SH-SY5Y (cell line): ENCODE results near the gene FAM78A.

Source experiments
- GATA2 ChIP-seq: IDR thresholded peaks from 2 replicates; pipeline ENCODE4 v1.6.1; 2011; ENCODE audit warnings: mild to moderate bottlenecking, low read depth, low read length
- GATA3 ChIP-seq: IDR thresholded peaks from 2 replicates; pipeline ENCODE4 v1.6.1; 2011; ENCODE audit warnings: low read depth, mild to moderate bottlenecking, low read length, moderate library complexity

DNA sequence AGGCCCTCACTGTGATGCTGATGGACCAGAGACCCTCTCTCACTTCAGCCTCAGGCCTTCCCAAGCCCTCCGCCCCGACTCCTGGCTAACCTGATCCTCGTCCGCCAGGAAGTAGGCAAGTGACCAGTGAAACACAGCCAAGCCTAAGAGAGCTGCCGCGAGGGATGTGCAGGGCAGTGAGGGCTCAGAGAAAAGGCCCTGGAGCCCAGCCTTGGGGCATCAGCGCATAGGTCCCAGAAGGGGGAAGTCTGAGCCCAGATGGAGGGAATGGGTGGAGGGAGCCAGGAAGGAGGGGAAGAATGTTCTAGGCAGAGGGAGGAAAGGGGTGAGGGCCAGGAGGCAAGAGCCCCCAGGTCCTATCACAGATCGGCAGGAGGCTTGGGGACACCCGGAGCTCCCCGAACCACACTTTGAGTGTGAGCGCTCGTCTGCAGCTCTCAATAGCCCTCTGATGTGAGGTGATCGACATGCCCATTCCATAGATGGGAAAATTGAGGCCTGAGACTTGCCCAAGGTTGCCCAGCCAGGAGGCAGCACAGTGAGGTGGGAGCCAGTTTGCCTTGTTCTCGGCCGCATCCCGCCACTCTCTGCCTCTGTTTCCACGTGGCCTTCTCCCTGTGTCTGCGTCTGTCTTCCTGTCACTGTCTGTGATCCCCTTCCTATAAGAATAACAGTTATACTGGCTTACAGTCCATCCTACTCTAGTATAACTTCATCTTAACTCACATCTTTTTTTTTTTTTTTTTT lies 33.4 kb upstream of the FAM78A start:
- TF ChIP-seq GATA2 (no peak), GATA3 (no peak)
